Activated B cell treated with CpG ODN at 0.5 μM for 24 hours (primary cell): ENCODE data around the gene VPS13C. TPM values are rescaled to one million over a fixed set of nuclear protein-coding genes. Genes with fewer than 3 reads are reported as not detected.

Experiments
- ATAC-seq: fragments of 200-7000 bp; cut with Tn5 transposase; one replicate; pipeline ENCODE4 v1.10.0; 2021; ENCODE audit warnings: low read depth, mild to moderate bottlenecking, moderate library complexity
- CTCF ChIA-PET: fragments of 350-600 bp; sonication (Branson Sonifier 250); formaldehyde crosslinking; loops from one replicate; lab custom pipeline; 2021; ENCODE audit warnings: antibody characterized with exemption; lab: Charles Lee
- POLR2A ChIA-PET: fragments of 350-600 bp; sonication (Branson Sonifier 250); formaldehyde crosslinking; loops from one replicate; lab custom pipeline; 2021; ENCODE audit warnings: antibody characterized with exemption; lab: Charles Lee
- DNase-seq: peaks from one replicate; pipeline ENCODE4 v3.0.0; 2022
- H3K27ac Mint-ChIP-seq: one replicate; pipeline ENCODE4 v1.8.0; 2020; ENCODE audit warnings: mixed read lengths
- H3K27me3 Mint-ChIP-seq: one replicate; pipeline ENCODE4 v1.8.0; 2021; ENCODE audit warnings: mixed read lengths
- H3K36me3 Mint-ChIP-seq: one replicate; pipeline ENCODE4 v1.8.0; 2021; ENCODE audit warnings: low read depth, mixed read lengths
- H3K4me1 Mint-ChIP-seq: one replicate; pipeline ENCODE4 v1.8.0; 2021; ENCODE audit warnings: mixed read lengths
- H3K4me3 Mint-ChIP-seq: one replicate; pipeline ENCODE4 v1.8.0; 2020; ENCODE audit warnings: mild to moderate bottlenecking, mixed read lengths
- H3K9me3 Mint-ChIP-seq: one replicate; pipeline ENCODE4 v1.8.0; 2020; ENCODE audit warnings: mixed read lengths
- CTCF ChIP-seq: fragments of 200-600 bp; IDR thresholded peaks from one replicate; pipeline ENCODE4 v1.8.0; 2022; ENCODE audit warnings: antibody characterized with exemption, mild to moderate bottlenecking
- intact Hi-C: fragments of 100-400 bp; cut with micrococcal nuclease; formaldehyde crosslinking; loops from one replicate; pipeline ENCODE4 v1.15.1; 2024
- total RNA-seq: library from RNA; stranded (reverse); gene quantifications from 2 replicates; pipeline ENCODE4 v1.2.3, GENCODE V29; 2022

The VPS13C gene
- total RNA-seq, 1 donor from 2014 or later, result 172 TPM

- peak; percentile 72 for TF ChIP-seq CTCF
- POLR2A ChIA-PET, result no interaction called here
- Mint-ChIP-seq H3K9me3 (no peaks in the 10 kb centered on the region), H3K36me3 (peaks cover 75% of the 10 kb centered on the region), H3K4me1 (no peaks in the 10 kb centered on the region), H3K27ac (no peak overlapping the region), H3K4me3 (no peak overlapping the region), H3K27me3 (no peaks in the 10 kb centered on the region)
- intact Hi-C loops, result loop anchor here (1.0 kb wide), 1 partner anchor 199 kb away; no protein-coding TSS in a partner anchor
- ATAC-seq (no peak), DNase-seq (no peak)
- CTCF ChIA-PET, result interaction anchor here (1.5 kb wide), 1 partner anchor 200 kb away, joined by 5 read pairs; no protein-coding TSS in a partner anchor
Measured at GRCh38 chr15:61871926-61872522, 188.2 kb downstream of the VPS13C start.

GRCh38 chr15:61869656-61870055, 190.6 kb downstream of the VPS13C start:
- H3K4me3 Mint-ChIP-seq, result no peak overlapping the region
- ATAC-seq (no peak), DNase-seq (no peak)
- ChIA-PET POLR2A (no interaction called here), CTCF (no interaction called here)
- H3K27me3 Mint-ChIP-seq, result no peaks in the 10 kb centered on the region
- intact Hi-C loops, result no loop called here
- H3K4me1 Mint-ChIP-seq, result no peaks in the 10 kb centered on the region
- H3K27ac Mint-ChIP-seq, result no peak overlapping the region
- H3K9me3 Mint-ChIP-seq, result no peaks in the 10 kb centered on the region
- no peak for TF ChIP-seq CTCF
- peaks cover 67% of the 10 kb centered on the region for H3K36me3 Mint-ChIP-seq

- ChIA-PET CTCF (no interaction called here), POLR2A (no interaction called here)
- H3K27me3 Mint-ChIP-seq, result no peaks in the 10 kb centered on the region
- H3K4me1 Mint-ChIP-seq, result peaks cover 1% of the 10 kb centered on the region
- no peak for ATAC-seq
- no peak overlapping the region for H3K27ac Mint-ChIP-seq
- TF ChIP-seq CTCF, result no peak
- intact Hi-C loops, result no loop called here
- H3K4me3 Mint-ChIP-seq, result no peak overlapping the region
- peaks cover 27% of the 10 kb centered on the region for H3K36me3 Mint-ChIP-seq
- no peaks in the 10 kb centered on the region for H3K9me3 Mint-ChIP-seq
- no peak for DNase-seq
Measured at GRCh38 chr15:61861962-61862361, 198.3 kb downstream of the VPS13C start.

- no peak for TF ChIP-seq CTCF
- intact Hi-C loops, result no loop called here
- peak; percentile 88 for ATAC-seq
- CTCF ChIA-PET, result no interaction called here
- H3K27me3 Mint-ChIP-seq, result no peaks in the 10 kb centered on the region
- POLR2A ChIA-PET, result no interaction called here
- H3K9me3 Mint-ChIP-seq, result no peaks in the 10 kb centered on the region
- H3K4me1 Mint-ChIP-seq, result peaks cover 4% of the 10 kb centered on the region
- no peak overlapping the region for H3K27ac Mint-ChIP-seq
- no peak for DNase-seq
- no peak overlapping the region for H3K4me3 Mint-ChIP-seq
- peaks cover 32% of the 10 kb centered on the region for H3K36me3 Mint-ChIP-seq
Measured at GRCh38 chr15:61857169-61857829, 202.9 kb downstream of the VPS13C start.

- CTCF ChIA-PET, result no interaction called here
- Mint-ChIP-seq H3K27me3 (no peaks in the 10 kb centered on the region), H3K27ac (peak overlapping the region; percentile 15), H3K9me3 (no peaks in the 10 kb centered on the region), H3K4me3 (no peak overlapping the region), H3K36me3 (peaks cover 36% of the 10 kb centered on the region), H3K4me1 (peaks cover 4% of the 10 kb centered on the region)
- POLR2A ChIA-PET, result no interaction called here
- no peak for TF ChIP-seq CTCF
- DNase-seq (no peak), ATAC-seq (no peak)
- intact Hi-C loops, result no loop called here
Measured at GRCh38 chr15:61856295-61856694, 204.0 kb downstream of the VPS13C start.
